OCI-LY1 (cell line): ENCODE results near the gene CFAP69.

Source experiments
- CTCF ChIP-seq: fragments of 200-600 bp; sonication (generic), shearing (Covaris generic); IDR thresholded peaks from 2 replicates; pipeline ENCODE4 v1.5.1; 2017; ENCODE audit warnings: mild to moderate bottlenecking, antibody characterized with exemption, low read length, moderate library complexity, mixed read lengths
- EZH2 ChIP-seq: fragments of 200-600 bp; sonication (generic), shearing (Covaris generic); IDR thresholded peaks from 2 replicates; pipeline ENCODE4 v1.8.0; 2017; ENCODE audit warnings: borderline replicate concordance, mixed run types, mild to moderate bottlenecking, antibody characterized with exemption, low read length, moderate library complexity, mixed read lengths

GRCh38 chr7:90351987-90352386 lies 107.0 kb downstream of the CFAP69 start:
- no peak for TF ChIP-seq EZH2
- TF ChIP-seq CTCF: no peak
